ENCODE results near the gene PLXNB2. TPM values are rescaled to one million over a fixed set of nuclear protein-coding genes. Genes with fewer than 3 reads are reported as not detected.
"Not testable (repeated sequence)": the region's sequence is repeated elsewhere in the genome, so short reads cannot be mapped to it uniquely, and the experiment has no call there.

PLXNB2 gene
- total and polyA plus RNA-seq, 4 donors, result 41.1 to 97.3 (median 81.1) TPM

- Histone ChIP-seq H3K36me3 (ENCODE audit: control insufficient read depth, insufficient read depth, low read length) (peaks cover 7% of the 10 kb centered on the region), H3K4me1 (ENCODE audit: control insufficient read depth, insufficient read depth, low read length) (peaks cover 24% of the 10 kb centered on the region), H3K27ac (ENCODE audit: low read depth, low read length) (peak within 1 kb of the TSS; percentile 64), H3K4me3 (ENCODE audit: low read depth, low read length) (peak within 1 kb of the TSS; percentile 70), H3K27me3 (ENCODE audit: control insufficient read depth, insufficient read depth, low read length) (no peaks in the 10 kb centered on the region), H3K9me3 (ENCODE audit: control insufficient read depth, insufficient read depth, low read length) (no peaks in the 10 kb centered on the region)
- whole genome bisulfite sequencing (ENCODE audit: insufficient coverage), result 2% methylated on average over 100 of the region's 105 CpGs
- peak in 5 of 6 donors; percentile 78 to 96 (median 85) for DNase-seq (ENCODE audit: low read depth in 4 of 6, low spot score in 6 of 6)
Observed at GRCh38 chr22:50326956-50327710, 19.7 kb upstream of the PLXNB2 start, which contains the start of gene DENND6B. DENND6B (minus strand) TSS chr22:50327012; CDS start chr22:50326988, 24 bp downstream.

GRCh38 chr22:50326225-50326955 lies 18.9 kb upstream of the PLXNB2 start:
- H3K36me3 ChIP-seq (ENCODE audit: control insufficient read depth, insufficient read depth, low read length), result peaks cover 7% of the 10 kb centered on the region
- H3K27me3 ChIP-seq (ENCODE audit: control insufficient read depth, insufficient read depth, low read length), result no peaks in the 10 kb centered on the region
- H3K9me3 ChIP-seq (ENCODE audit: control insufficient read depth, insufficient read depth, low read length), result no peaks in the 10 kb centered on the region
- H3K4me1 ChIP-seq (ENCODE audit: control insufficient read depth, insufficient read depth, low read length), result peaks cover 24% of the 10 kb centered on the region
- peak overlapping the region; percentile 70 for H3K4me3 ChIP-seq (ENCODE audit: low read depth, low read length)
- 3% methylated on average over 56 of the region's 56 CpGs for WGBS (ENCODE audit: insufficient coverage)
- no peak overlapping the region for H3K27ac ChIP-seq (ENCODE audit: low read depth, low read length)
- DNase-seq (ENCODE audit: low read depth in 4 of 6, low spot score in 6 of 6), result peak in 2 of 6 donors; percentile 42 to 48

GRCh38 chr22:50325444-50326224 lies 18.2 kb upstream of the PLXNB2 start:
- no peak for DNase-seq (ENCODE audit: low read depth in 4 of 6, low spot score in 6 of 6)
- Histone ChIP-seq H3K27me3 (ENCODE audit: control insufficient read depth, insufficient read depth, low read length) (no peaks in the 10 kb centered on the region), H3K4me1 (ENCODE audit: control insufficient read depth, insufficient read depth, low read length) (peaks cover 24% of the 10 kb centered on the region), H3K9me3 (ENCODE audit: control insufficient read depth, insufficient read depth, low read length) (no peaks in the 10 kb centered on the region), H3K36me3 (ENCODE audit: control insufficient read depth, insufficient read depth, low read length) (peaks cover 12% of the 10 kb centered on the region), H3K27ac (ENCODE audit: low read depth, low read length) (no peak overlapping the region), H3K4me3 (ENCODE audit: low read depth, low read length) (peak overlapping the region; percentile 70)
- 56% methylated on average over 15 of the region's 19 CpGs for WGBS (ENCODE audit: insufficient coverage)

- H3K4me3 ChIP-seq (ENCODE audit: low read depth, low read length), result no peak overlapping the region
- H3K27ac ChIP-seq (ENCODE audit: low read depth, low read length), result no peak overlapping the region
- DNase-seq (ENCODE audit: low read depth in 4 of 6, low spot score in 6 of 6), result no peak
- no peaks in the 10 kb centered on the region for H3K27me3 ChIP-seq (ENCODE audit: control insufficient read depth, insufficient read depth, low read length)
- H3K4me1 ChIP-seq (ENCODE audit: control insufficient read depth, insufficient read depth, low read length), result peaks cover 24% of the 10 kb centered on the region
- WGBS (ENCODE audit: insufficient coverage), result 86% methylated on average over 3 of the region's 5 CpGs
- no peaks in the 10 kb centered on the region for H3K9me3 ChIP-seq (ENCODE audit: control insufficient read depth, insufficient read depth, low read length)
- peaks cover 30% of the 10 kb centered on the region for H3K36me3 ChIP-seq (ENCODE audit: control insufficient read depth, insufficient read depth, low read length)
Observed at GRCh38 chr22:50323900-50324299, 16.5 kb upstream of the PLXNB2 start.

GRCh38 chr22:50322382-50323104 lies 15.1 kb upstream of the PLXNB2 start:
- peaks cover 42% of the 10 kb centered on the region for H3K36me3 ChIP-seq (ENCODE audit: control insufficient read depth, insufficient read depth, low read length)

GRCh38 chr22:50320671-50321325 lies 13.4 kb upstream of the PLXNB2 start:
- WGBS (ENCODE audit: insufficient coverage), result 86% methylated on average over 6 of the region's 10 CpGs
- Histone ChIP-seq H3K27ac (ENCODE audit: low read depth, low read length) (no peak overlapping the region), H3K27me3 (ENCODE audit: control insufficient read depth, insufficient read depth, low read length) (no peaks in the 10 kb centered on the region), H3K4me3 (ENCODE audit: low read depth, low read length) (no peak overlapping the region), H3K4me1 (ENCODE audit: control insufficient read depth, insufficient read depth, low read length) (peaks cover 6% of the 10 kb centered on the region), H3K36me3 (ENCODE audit: control insufficient read depth, insufficient read depth, low read length) (peaks cover 57% of the 10 kb centered on the region), H3K9me3 (ENCODE audit: control insufficient read depth, insufficient read depth, low read length) (no peaks in the 10 kb centered on the region)
- no peak for DNase-seq (ENCODE audit: low read depth in 4 of 6, low spot score in 6 of 6)

More at GRCh38 chr22:50322382-50323104, 15.1 kb upstream of the PLXNB2 start:
- H3K9me3 ChIP-seq (ENCODE audit: control insufficient read depth, insufficient read depth, low read length); DNase-seq (ENCODE audit: low read depth in 4 of 6, low spot score in 6 of 6); H3K27me3 ChIP-seq (ENCODE audit: control insufficient read depth, insufficient read depth, low read length); H3K4me3 ChIP-seq (ENCODE audit: low read depth, low read length); H3K27ac ChIP-seq (ENCODE audit: low read depth, low read length): not testable (repeated sequence)
- peaks cover 15% of the 10 kb centered on the region for H3K4me1 ChIP-seq (ENCODE audit: control insufficient read depth, insufficient read depth, low read length)
- WGBS (ENCODE audit: insufficient coverage), result 96% methylated on average over 6 of the region's 10 CpGs

- peaks cover 64% of the 10 kb centered on the region for H3K36me3 ChIP-seq (ENCODE audit: control insufficient read depth, insufficient read depth, low read length)
- H3K27me3 ChIP-seq (ENCODE audit: control insufficient read depth, insufficient read depth, low read length), result no peaks in the 10 kb centered on the region
- no peak for DNase-seq (ENCODE audit: low read depth in 4 of 6, low spot score in 6 of 6)
- WGBS (ENCODE audit: insufficient coverage), result 88% methylated on average over 8 of the region's 8 CpGs
- no peaks in the 10 kb centered on the region for H3K9me3 ChIP-seq (ENCODE audit: control insufficient read depth, insufficient read depth, low read length)
- H3K4me3 ChIP-seq (ENCODE audit: low read depth, low read length), result no peak overlapping the region
- H3K27ac ChIP-seq (ENCODE audit: low read depth, low read length), result no peak overlapping the region
- no peaks in the 10 kb centered on the region for H3K4me1 ChIP-seq (ENCODE audit: control insufficient read depth, insufficient read depth, low read length)
Observed at GRCh38 chr22:50320116-50320515, 12.7 kb upstream of the PLXNB2 start.

GRCh38 chr22:50319503-50319951 lies 12.1 kb upstream of the PLXNB2 start:
- Histone ChIP-seq H3K27ac (ENCODE audit: low read depth, low read length) (no peak overlapping the region), H3K36me3 (ENCODE audit: control insufficient read depth, insufficient read depth, low read length) (peaks cover 70% of the 10 kb centered on the region), H3K27me3 (ENCODE audit: control insufficient read depth, insufficient read depth, low read length) (no peaks in the 10 kb centered on the region), H3K4me1 (ENCODE audit: control insufficient read depth, insufficient read depth, low read length) (peaks cover 3% of the 10 kb centered on the region), H3K9me3 (ENCODE audit: control insufficient read depth, insufficient read depth, low read length) (no peaks in the 10 kb centered on the region), H3K4me3 (ENCODE audit: low read depth, low read length) (no peak overlapping the region)
- no peak for DNase-seq (ENCODE audit: low read depth in 4 of 6, low spot score in 6 of 6)
- 89% methylated on average over 11 of the region's 15 CpGs for WGBS (ENCODE audit: insufficient coverage)
